ENCODE results near the gene POU2F3.

- TF ChIP-seq CTCF (IDR thresholded peaks at IDR 0.05) = no peak
- no peak for TF ChIP-seq POLR2AphosphoS5 (IDR thresholded peaks at IDR 0.05)
Measured at GRCh38 chr11:120365512-120365911, 125.6 kb downstream of the POU2F3 start.
